Measurements from ENCODE around the gene XXYLT1.
"Not testable (repeated sequence)": the region's sequence is repeated elsewhere in the genome, so short reads cannot be mapped to it uniquely, and the experiment has no call there.

XXYLT1 gene

GRCh38 chr3:195043607-195044339, 227.2 kb downstream of the XXYLT1 start:
- no peak for DNase-seq (ENCODE audit: low read depth in 2 of 2)

DNA sequence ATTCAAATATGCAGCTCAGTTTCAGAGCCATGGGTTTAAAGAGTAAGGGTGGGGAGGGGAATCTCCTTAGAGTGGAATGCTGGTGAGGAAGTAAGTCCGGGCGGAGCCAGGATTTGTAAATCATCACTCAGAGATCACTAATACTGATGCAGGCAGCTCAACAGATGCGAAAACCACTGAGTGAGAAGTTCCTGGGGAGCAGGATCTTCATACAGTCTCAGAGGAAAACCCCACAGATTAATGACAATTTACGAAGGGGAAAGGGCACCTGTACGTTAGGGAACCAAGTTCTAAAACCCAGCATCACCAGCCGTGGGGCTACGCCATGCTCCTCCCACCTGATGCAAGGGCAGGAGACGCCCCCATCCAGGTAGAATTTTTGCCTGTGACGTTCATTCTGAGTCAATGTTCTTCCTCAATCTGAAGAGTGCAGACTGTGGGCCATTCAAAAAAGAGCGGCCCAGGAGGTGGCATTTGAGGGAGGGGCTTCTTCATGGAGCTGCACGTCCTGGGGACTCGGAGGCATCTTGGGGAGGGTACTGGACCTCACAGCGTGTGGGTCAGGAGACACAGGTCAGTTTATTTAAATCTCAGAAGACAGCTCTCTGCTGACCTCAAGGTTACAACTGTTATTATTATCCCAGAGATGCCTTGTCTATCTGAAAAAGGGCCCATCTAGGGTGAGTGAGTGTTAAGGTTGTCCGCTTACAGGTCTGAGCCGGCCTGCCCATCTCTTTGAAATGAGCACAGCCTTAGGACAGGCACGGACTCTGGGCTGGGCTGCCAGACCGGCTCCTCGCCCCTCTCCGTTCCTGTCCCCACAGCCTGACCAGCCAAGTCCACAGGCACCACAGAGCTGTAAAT, 228.0 kb downstream of the XXYLT1 start:
- no peak for DNase-seq (ENCODE audit: low read depth in 2 of 2)

DNA sequence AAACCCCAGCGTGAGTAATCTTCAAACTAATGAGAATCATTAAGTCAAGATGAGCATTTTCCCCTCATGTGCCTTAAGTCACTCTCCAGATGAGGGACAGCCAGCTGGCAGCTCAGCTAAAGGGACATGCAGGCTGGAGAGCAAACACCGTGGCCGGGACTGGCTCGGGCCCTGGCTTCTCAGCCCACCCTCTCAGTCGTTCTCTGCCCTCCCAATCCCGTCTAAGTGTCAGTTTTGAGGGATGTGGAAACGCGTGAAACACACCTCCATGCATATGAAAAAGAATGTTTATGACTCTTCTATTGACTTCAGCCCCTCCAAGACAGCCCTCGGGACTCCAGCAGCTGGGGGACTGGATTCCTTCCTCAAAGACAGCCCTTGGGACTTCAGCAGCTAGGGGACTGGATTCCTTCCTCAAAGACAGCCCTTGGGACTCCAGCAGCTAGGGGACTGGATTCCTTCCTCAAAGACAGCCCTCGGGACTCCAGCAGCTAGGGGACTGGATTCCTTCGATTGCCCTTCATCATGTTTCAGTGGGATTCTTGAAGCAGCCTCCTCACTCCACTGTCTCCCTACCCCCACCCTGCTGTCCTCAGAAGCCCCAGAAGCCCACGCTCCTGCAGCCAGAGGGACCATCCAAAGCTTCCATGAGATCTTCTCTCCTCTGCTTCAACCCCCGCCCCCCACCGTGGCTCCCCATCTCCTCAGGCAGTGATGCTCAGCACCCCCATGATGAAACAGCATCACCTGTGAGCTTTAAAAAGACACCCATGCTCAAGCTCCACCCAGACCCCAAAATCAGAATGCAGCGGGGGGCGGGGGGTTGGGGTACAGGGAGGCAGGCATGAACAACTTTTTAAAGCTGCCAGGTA, 228.9 kb downstream of the XXYLT1 start:
- no peak for DNase-seq (ENCODE audit: low read depth in 2 of 2)

DNA sequence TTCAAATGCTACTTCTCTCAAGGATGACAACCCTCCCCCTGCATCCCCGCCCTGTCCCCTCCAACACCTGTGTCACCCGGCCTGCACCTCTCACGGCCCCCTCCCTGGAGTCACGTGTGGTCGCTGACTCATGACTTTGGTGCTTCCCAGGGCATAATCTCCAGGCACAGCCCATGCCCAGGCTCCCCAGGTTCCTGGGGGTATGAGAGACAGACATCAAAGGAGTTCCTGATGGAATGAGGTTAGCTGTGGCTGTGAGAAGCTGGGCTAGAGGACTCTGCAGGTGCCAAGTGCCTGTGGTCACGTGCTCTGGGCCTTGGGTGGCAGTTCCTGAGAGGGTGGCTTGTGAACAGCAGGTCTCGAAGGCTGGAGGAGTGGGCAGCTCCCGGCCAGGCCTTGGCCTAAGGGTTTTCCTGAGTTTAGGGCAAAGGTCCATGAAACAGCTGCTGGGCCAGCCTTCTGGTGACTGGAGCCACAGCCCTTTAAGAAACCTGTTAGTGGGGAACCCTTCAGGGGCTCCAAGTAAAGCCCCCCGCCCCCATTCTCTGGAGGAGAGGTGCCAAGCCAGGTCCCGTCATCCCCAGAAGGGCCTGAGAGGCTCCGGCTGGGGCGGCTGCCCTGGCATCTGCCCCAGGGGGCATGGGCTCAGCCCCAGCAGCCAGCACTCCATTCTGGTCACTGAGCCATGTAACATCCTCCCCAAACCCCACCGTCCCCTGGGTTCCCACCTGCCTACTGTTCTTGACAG, 230.0 kb downstream of the XXYLT1 start:
- no peak for DNase-seq (ENCODE audit: low read depth in 2 of 2)

- DNase-seq (ENCODE audit: low read depth in 2 of 2), result no peak
Measured at GRCh38 chr3:195040094-195040493, 230.9 kb downstream of the XXYLT1 start.

DNA sequence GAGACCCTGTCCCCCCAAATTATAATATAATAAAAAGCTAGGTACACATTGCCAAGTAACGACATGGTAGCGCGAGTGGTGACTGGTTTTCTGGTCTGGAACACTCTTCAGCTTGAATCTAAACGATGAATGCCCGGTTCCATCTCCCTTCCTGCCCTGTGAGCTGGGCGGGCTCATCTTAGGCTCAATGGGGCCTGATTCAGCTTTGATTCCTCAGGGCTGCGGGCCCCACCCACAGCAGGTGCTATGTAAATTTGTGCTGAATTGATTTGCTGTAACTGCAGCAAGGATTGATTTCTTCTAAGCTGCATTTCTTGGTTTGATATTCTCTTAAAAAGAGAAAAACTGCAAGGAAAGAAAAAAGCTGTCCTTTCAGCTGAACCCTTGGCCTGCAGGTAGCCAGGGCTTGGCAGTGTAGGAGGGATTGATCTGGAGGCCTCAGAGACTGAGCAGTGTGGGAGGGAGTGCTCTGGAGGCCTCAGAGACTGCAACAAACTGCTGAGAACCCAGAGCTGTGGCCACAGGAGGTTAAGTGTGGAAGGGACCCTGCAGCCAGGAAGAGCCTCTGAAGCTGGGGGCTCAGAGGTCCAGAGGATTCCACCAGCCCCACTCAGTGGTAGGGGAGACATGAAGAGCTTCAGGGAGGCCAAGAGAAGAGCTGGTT, 231.6 kb downstream of the XXYLT1 start:
- no peak for DNase-seq (ENCODE audit: low read depth in 2 of 2)

- DNase-seq (ENCODE audit: low read depth in 2 of 2), result no peak
Measured at GRCh38 chr3:195038161-195038560, 232.8 kb downstream of the XXYLT1 start.

GRCh38 chr3:195037586-195037985, 233.4 kb downstream of the XXYLT1 start:
- DNase-seq (ENCODE audit: low read depth in 2 of 2), result not testable (repeated sequence)

DNA sequence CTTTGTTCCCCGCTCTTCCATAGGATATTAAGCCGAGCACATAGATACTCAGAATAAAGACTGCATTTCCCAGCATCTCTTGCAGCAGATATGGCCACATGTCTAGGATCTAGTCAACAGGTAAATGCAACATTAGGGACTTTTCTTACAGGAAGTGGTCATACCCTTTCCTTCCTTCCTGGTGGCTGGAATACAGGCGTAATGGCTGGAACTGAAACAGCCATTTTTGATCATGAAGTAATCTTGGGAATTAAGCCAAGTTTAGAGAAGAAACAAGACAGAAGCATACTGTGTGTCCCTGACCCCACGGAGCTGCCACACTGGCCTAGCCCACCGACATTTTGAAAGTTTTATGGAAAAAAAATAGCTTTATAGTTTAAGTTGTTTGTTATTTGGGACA, 234.0 kb downstream of the XXYLT1 start:
- no peak for DNase-seq (ENCODE audit: low read depth in 2 of 2)

DNA sequence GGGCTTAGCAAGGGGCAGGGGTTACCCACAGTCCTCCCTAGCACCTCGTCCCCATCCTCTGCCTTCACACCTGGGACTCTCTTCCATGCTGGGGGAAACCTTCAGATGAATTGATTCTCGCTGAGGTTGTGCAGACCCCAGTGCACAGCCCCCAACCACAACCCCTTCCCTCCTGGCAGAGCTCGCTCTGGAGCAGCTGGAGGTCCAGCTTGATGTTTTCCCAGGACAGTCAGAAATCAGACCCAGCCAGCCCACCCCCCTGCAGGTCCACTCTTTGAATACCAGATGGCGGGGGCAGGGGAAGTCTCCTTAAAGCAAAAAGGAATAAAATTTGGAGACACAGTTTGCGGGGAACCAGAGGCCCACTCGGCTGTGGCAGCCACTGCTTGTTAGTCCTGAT, 234.4 kb downstream of the XXYLT1 start:
- DNase-seq (ENCODE audit: low read depth in 2 of 2), result no peak

GRCh38 chr3:195036203-195036505, 234.8 kb downstream of the XXYLT1 start:
- DNase-seq (ENCODE audit: low read depth in 2 of 2), result no peak

DNA sequence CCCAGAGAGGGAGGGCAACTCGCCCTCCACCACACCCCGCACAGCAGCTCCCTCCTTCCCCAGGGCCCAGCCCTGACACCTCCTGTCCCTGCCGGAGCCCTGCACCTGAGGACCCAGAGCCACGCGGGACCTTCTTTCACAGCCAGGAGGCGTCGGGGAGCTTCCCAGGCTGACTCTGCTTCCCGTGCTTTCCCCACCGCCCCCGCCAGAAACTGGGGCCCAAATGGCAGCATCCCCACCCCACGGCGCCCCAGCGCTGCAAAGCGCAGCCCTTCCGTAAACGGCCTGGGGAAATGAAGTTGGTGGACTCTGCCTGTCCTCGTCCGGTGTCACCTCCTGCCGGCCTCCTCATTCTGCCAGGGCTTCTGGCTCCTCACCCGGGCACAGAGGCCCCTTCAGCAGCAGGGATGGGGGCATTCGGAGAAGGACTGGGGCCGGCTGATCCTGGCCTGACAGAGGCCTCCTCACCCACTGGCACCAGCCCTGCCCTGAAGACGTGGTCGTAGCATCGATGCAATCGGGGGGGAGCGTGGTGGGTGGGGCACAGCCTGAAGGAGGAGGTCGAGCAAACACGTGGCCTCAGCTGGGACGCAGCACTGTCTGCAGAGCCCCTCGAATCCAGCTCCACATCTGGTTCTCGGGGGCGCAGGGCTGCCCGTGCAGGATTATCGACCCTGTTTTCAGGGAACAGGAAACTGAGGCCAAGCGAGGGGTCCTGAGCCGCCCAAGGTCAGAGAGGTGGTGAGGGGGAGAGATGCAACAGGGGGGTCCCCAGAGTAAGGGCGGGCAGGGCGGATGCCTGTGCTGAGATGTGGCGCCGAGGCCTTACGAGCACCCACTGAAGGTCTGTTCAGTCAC, 235.4 kb downstream of the XXYLT1 start:
- DNase-seq (ENCODE audit: low read depth in 2 of 2), result no peak

- DNase-seq (ENCODE audit: low read depth in 2 of 2), result no peak
Measured at GRCh38 chr3:195034541-195034940, 236.4 kb downstream of the XXYLT1 start.

GRCh38 chr3:195034101-195034500, 236.9 kb downstream of the XXYLT1 start:
- DNase-seq (ENCODE audit: low read depth in 2 of 2), result no peak

GRCh38 chr3:195033531-195034091, 237.3 kb downstream of the XXYLT1 start:
- no peak for DNase-seq (ENCODE audit: low read depth in 2 of 2)

- no peak for DNase-seq (ENCODE audit: low read depth in 2 of 2)
Measured at GRCh38 chr3:195032955-195033354, 238.0 kb downstream of the XXYLT1 start.

GRCh38 chr3:195032106-195032759, 238.7 kb downstream of the XXYLT1 start:
- DNase-seq (ENCODE audit: low read depth in 2 of 2), result no peak

GRCh38 chr3:195031574-195032003, 239.4 kb downstream of the XXYLT1 start:
- DNase-seq (ENCODE audit: low read depth in 2 of 2), result no peak

GRCh38 chr3:195030791-195031321, 240.1 kb downstream of the XXYLT1 start:
- DNase-seq (ENCODE audit: low read depth in 2 of 2), result no peak

Measured in stimulated activated CD4-positive, alpha-beta T cell treated with anti-CD3 and anti-CD28 coated beads, Interleukin-12 subunit alpha, Interleukin-12 subunit beta, amount 100 ng/mL, for 24 hours (primary cell).